Ishikawa (cell line): ENCODE results near the gene PIP5K1C.

Source experiments
- CEBPB ChIP-seq: IDR thresholded peaks from 2 replicates; pipeline ENCODE4 v1.6.1; 2012
- CREB1 ChIP-seq: IDR thresholded peaks from 2 replicates; pipeline ENCODE4 v1.6.1; 2012; ENCODE audit warnings: low read depth
- EGR1 ChIP-seq: IDR thresholded peaks from 2 replicates; pipeline ENCODE4 v1.6.1; 2012
- EP300 ChIP-seq: IDR thresholded peaks from 2 replicates; pipeline ENCODE4 v1.6.1; 2012; ENCODE audit warnings: borderline replicate concordance
- FOXM1 ChIP-seq: IDR thresholded peaks from 2 replicates; pipeline ENCODE4 v1.6.1; 2012; ENCODE audit warnings: low read depth, borderline replicate concordance
- NFIC ChIP-seq: IDR thresholded peaks from 2 replicates; pipeline ENCODE4 v1.6.1; 2012
- RAD21 ChIP-seq: IDR thresholded peaks from 2 replicates; pipeline ENCODE4 v1.6.1; 2012; ENCODE audit warnings: low read depth
- TAF1 ChIP-seq: IDR thresholded peaks from 2 replicates; pipeline ENCODE4 v1.6.1; 2012; ENCODE audit warnings: low read depth, mild to moderate bottlenecking
- TCF12 ChIP-seq: IDR thresholded peaks from 2 replicates; pipeline ENCODE4 v1.6.1; 2012; ENCODE audit warnings: low read depth
- TEAD4 ChIP-seq: IDR thresholded peaks from 2 replicates; pipeline ENCODE4 v1.6.1; 2012
- YY1 ChIP-seq: IDR thresholded peaks from 2 replicates; pipeline ENCODE4 v1.6.1; 2012; ENCODE audit warnings: low read depth
- ZBTB7A ChIP-seq: IDR thresholded peaks from 2 replicates; pipeline ENCODE4 v1.6.1; 2012; ENCODE audit warnings: low read depth
- TF ChIP-seq, protein P1 (sequence below): IDR thresholded peaks from 2 replicates; pipeline ENCODE4 v1.6.1; 2012
- TF ChIP-seq, protein P2 (sequence below): IDR thresholded peaks from 2 replicates; pipeline ENCODE4 v1.6.1; 2012; ENCODE audit warnings: low read depth, mild to moderate bottlenecking
- TF ChIP-seq, protein P3 (sequence below): IDR thresholded peaks from 2 replicates; pipeline ENCODE4 v1.6.1; 2012

Gene PIP5K1C

DNA sequence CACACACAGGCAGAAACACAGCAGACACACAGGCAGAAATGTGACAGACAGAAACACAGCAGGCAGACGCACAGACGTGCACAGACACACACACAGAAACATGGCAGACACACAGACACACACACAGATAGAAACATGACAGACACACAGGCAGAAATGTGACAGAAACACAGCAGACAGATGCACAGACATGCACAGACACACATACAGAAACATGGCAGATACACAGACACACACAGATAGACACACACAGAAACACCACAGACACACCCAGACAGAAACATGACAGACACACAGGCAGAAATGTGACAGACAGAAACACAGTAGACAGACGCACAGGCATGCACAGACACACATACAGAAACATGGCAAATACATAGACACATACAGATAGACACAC, 94.9 kb downstream of the PIP5K1C start:
- TF ChIP-seq, protein P1, sequence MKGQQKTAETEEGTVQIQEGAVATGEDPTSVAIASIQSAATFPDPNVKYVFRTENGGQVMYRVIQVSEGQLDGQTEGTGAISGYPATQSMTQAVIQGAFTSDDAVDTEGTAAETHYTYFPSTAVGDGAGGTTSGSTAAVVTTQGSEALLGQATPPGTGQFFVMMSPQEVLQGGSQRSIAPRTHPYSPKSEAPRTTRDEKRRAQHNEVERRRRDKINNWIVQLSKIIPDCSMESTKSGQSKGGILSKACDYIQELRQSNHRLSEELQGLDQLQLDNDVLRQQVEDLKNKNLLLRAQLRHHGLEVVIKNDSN, result no peak
- TF ChIP-seq TEAD4 (no peak), RAD21 (no peak), TCF12 (no peak), TAF1 (no peak), FOXM1 (no peak), NFIC (no peak), EP300 (no peak), CEBPB (no peak), YY1 (no peak), CREB1 (no peak), ZBTB7A (no peak), EGR1 (no peak)
- TF ChIP-seq, protein P2, sequence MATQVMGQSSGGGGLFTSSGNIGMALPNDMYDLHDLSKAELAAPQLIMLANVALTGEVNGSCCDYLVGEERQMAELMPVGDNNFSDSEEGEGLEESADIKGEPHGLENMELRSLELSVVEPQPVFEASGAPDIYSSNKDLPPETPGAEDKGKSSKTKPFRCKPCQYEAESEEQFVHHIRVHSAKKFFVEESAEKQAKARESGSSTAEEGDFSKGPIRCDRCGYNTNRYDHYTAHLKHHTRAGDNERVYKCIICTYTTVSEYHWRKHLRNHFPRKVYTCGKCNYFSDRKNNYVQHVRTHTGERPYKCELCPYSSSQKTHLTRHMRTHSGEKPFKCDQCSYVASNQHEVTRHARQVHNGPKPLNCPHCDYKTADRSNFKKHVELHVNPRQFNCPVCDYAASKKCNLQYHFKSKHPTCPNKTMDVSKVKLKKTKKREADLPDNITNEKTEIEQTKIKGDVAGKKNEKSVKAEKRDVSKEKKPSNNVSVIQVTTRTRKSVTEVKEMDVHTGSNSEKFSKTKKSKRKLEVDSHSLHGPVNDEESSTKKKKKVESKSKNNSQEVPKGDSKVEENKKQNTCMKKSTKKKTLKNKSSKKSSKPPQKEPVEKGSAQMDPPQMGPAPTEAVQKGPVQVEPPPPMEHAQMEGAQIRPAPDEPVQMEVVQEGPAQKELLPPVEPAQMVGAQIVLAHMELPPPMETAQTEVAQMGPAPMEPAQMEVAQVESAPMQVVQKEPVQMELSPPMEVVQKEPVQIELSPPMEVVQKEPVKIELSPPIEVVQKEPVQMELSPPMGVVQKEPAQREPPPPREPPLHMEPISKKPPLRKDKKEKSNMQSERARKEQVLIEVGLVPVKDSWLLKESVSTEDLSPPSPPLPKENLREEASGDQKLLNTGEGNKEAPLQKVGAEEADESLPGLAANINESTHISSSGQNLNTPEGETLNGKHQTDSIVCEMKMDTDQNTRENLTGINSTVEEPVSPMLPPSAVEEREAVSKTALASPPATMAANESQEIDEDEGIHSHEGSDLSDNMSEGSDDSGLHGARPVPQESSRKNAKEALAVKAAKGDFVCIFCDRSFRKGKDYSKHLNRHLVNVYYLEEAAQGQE, result no peak
- TF ChIP-seq, protein P3, sequence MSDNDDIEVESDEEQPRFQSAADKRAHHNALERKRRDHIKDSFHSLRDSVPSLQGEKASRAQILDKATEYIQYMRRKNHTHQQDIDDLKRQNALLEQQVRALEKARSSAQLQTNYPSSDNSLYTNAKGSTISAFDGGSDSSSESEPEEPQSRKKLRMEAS, result no peak

DNA sequence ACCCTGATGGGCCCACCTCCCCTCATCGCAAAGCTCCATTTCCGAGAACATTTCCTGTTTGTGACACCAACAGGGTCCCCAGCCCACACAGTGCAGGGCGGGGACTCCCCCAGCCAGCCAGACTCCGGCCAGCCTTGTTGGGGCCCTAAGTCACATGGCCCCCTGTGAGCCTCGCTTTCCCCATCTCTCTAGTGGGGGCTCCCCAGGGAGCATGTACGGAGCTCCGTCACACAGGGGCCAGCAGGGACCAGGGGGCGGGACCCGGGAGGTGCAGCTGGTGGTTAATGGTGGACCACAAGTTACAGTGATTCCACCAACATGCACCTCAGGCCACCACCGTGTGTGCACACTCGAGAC, 95.3 kb downstream of the PIP5K1C start:
- TF ChIP-seq TAF1, result no peak
- TF ChIP-seq CEBPB, result no peak
- no peak for TF ChIP-seq YY1
- TF ChIP-seq, protein P2, result no peak
- TF ChIP-seq NFIC, result no peak
- TF ChIP-seq RAD21, result no peak

DNA sequence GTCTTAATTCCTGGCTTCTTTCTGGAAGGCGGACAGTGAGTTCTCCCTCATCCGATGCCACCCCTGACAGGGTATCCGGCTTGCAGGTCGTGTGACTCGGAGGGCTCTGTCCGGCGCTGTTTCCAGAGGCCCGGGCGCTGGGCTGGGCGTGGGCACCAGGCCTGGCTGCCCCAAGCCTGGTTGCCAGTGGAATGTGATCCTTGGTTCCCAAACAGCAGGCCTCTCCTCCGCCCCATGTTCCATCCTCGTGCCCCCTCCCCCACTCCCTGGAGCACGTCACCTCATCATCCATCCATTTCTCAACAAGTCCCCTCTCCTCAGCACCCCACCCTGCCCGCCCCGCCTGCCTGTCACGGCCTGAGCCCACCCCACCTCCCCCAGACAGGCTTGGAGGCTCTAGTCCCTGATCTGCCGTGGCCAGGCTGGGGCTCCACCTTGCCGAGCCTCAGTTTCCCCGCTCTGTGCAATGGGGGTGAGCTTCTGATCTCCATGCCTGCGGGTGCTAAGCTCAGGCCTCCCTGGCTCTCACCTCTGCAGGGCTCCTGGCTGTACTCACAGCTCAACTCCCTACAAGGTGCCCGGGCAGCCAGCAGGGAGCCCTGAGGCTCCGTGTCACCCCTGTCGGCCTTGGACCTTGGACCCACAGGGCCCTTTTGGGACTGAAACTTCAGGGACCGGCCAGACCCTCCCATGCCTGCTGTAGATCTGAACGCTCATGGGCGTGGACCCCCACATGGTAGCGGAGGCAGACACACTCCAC, 95.9 kb downstream of the PIP5K1C start:
- TF ChIP-seq, protein P1, result no peak
- no peak for TF ChIP-seq RAD21
- TF ChIP-seq EGR1, result no peak
- no peak for TF ChIP-seq TCF12
- TF ChIP-seq CEBPB, result no peak
- TF ChIP-seq YY1, result no peak
- no peak for TF ChIP-seq CREB1
- TF ChIP-seq, protein P3, result no peak
- no peak for TF ChIP-seq NFIC
- no peak for TF ChIP-seq EP300
- TF ChIP-seq TAF1, result no peak
- TF ChIP-seq, protein P2, result no peak
- no peak for TF ChIP-seq FOXM1
- TF ChIP-seq TEAD4, result no peak

DNA sequence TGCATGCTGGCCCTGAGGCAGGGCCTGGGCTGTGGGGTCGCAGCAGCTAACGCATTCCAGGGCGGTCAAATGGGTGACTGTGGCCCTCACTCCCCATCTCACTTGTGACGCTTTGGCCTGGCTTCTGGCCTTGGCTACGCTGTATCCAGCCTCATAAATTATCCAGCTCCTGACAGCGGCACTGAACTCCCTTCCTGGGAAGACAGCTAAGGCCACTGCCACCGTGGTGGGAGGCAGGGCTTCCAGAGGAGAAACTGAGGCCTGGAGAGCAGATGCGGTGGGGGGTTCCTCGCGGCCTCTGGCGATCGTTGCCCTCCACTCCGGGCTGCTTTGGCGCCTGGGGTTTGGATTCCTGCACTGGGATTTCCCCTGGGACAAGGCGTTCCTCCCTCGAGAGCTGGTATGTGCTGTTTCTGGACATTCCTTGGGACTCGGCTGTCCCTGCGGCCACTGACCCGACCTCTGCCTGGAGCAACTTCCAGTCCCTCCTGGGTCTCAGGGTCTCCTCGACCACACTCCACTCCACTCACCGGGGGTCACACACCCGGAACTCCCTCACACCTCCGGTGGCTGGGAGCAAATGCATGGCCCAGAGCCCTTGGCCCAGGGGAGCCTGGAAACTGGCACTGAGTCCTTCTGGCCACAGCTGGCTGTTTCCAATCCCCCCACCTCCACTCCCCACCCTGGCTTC, 97.0 kb downstream of the PIP5K1C start:
- TF ChIP-seq EGR1, result no peak
- TF ChIP-seq, protein P1, result no peak
- TF ChIP-seq FOXM1, result no peak
- TF ChIP-seq, protein P3, result no peak
- TF ChIP-seq ZBTB7A, result no peak
- TF ChIP-seq TCF12, result no peak
- TF ChIP-seq EP300, result no peak
- TF ChIP-seq YY1, result no peak
